Trophoblast cell (in vitro differentiated cells and primary cell): ENCODE data around the gene MYO18B.

Source experiments
- DNase-seq, 2 donors: peaks; one replicate each; pipeline ENCODE4 v3.0.0-alpha.2; 2016
- H2AFZ ChIP-seq: 2 replicates; pipeline ENCODE4 v1.6.1; 2013; ENCODE audit warnings: low read length, moderate library complexity, mild to moderate bottlenecking; ENCODE audit not compliant: insufficient read depth, poor library complexity
- H2AK5ac ChIP-seq: 2 replicates; pipeline ENCODE4 v1.6.1; 2013; ENCODE audit warnings: mild to moderate bottlenecking, low read length
- H2BK120ac ChIP-seq: 2 replicates; pipeline ENCODE4 v1.6.1; 2013; ENCODE audit warnings: low read length, mild to moderate bottlenecking, moderate library complexity; ENCODE audit not compliant: insufficient read depth, poor library complexity
- H2BK12ac ChIP-seq: 2 replicates; pipeline ENCODE4 v1.6.1; 2013; ENCODE audit warnings: mild to moderate bottlenecking, low read length, moderate library complexity
- H2BK5ac ChIP-seq: 2 replicates; pipeline ENCODE4 v1.6.1; 2013; ENCODE audit warnings: low read length, low read depth, moderate library complexity, mild to moderate bottlenecking; ENCODE audit not compliant: poor library complexity
- H3K14ac ChIP-seq: 2 replicates; pipeline ENCODE4 v1.6.1; 2013; ENCODE audit warnings: mild to moderate bottlenecking, low read length
- H3K18ac ChIP-seq: 2 replicates; pipeline ENCODE4 v1.6.1; 2013; ENCODE audit warnings: mild to moderate bottlenecking, low read length
- H3K23ac ChIP-seq: 2 replicates; pipeline ENCODE4 v1.6.1; 2013; ENCODE audit warnings: low read length
- H3K27ac ChIP-seq: 2 replicates; pipeline ENCODE4 v1.5.1; 2013; ENCODE audit warnings: low read depth, mild to moderate bottlenecking, inconsistent platforms, low read length, moderate library complexity
- H3K27me3 ChIP-seq: 2 replicates; pipeline ENCODE4 v1.6.1; 2013; ENCODE audit warnings: inconsistent platforms, mild to moderate bottlenecking, low read length, moderate library complexity; ENCODE audit not compliant: insufficient read depth
- H3K36me3 ChIP-seq, 2 experiments: 1 replicate in 1 of 2; 2 replicates in 1 of 2; pipeline ENCODE4 v1.6.1; 2013; ENCODE audit warnings: low read length in 2 of 2, mild to moderate bottlenecking in 2 of 2, moderate library complexity in 1 of 2; ENCODE audit not compliant: insufficient read depth in 2 of 2, control insufficient read depth in 1 of 2
- H3K4ac ChIP-seq: 2 replicates; pipeline ENCODE4 v1.6.1; 2013; ENCODE audit warnings: low read depth, mild to moderate bottlenecking, low read length, moderate library complexity
- H3K4me1 ChIP-seq, 2 experiments: 1 replicate in 1 of 2; 2 replicates in 1 of 2; pipeline ENCODE4 v1.6.1; 2013; ENCODE audit warnings: low read length in 2 of 2, mild to moderate bottlenecking in 2 of 2, moderate library complexity in 1 of 2; ENCODE audit not compliant: insufficient read depth in 2 of 2, control insufficient read depth in 1 of 2
- H3K4me2 ChIP-seq: 2 replicates; pipeline ENCODE4 v1.6.1; 2013; ENCODE audit warnings: inconsistent platforms, mild to moderate bottlenecking, low read length, moderate library complexity
- H3K4me3 ChIP-seq: 2 replicates; pipeline ENCODE4 v1.5.1; 2013; ENCODE audit warnings: mild to moderate bottlenecking, low read depth, low read length, inconsistent platforms
- H3K79me1 ChIP-seq: one replicate; pipeline ENCODE4 v1.6.1; 2013; ENCODE audit warnings: low read length
- H3K79me2 ChIP-seq: 2 replicates; pipeline ENCODE4 v1.6.1; 2013; ENCODE audit warnings: low read length, mild to moderate bottlenecking; ENCODE audit not compliant: control insufficient read depth, insufficient read depth, poor library complexity
- H3K9ac ChIP-seq: 2 replicates; pipeline ENCODE4 v1.6.1; 2013; ENCODE audit warnings: mild to moderate bottlenecking, low read length
- H3K9me3 ChIP-seq: 2 replicates; pipeline ENCODE4 v1.6.1; 2013; ENCODE audit warnings: low read depth, mild to moderate bottlenecking, control low read depth, inconsistent platforms, low read length; ENCODE audit not compliant: insufficient read depth
- H4K12ac ChIP-seq: 2 replicates; pipeline ENCODE4 v1.6.1; 2013; ENCODE audit warnings: low read depth, mild to moderate bottlenecking, low read length, moderate library complexity
- H4K8ac ChIP-seq: 2 replicates; pipeline ENCODE4 v1.6.1; 2013; ENCODE audit warnings: low read depth, mild to moderate bottlenecking, low read length, moderate library complexity
- H4K91ac ChIP-seq: one replicate; pipeline ENCODE4 v1.6.1; 2013; ENCODE audit warnings: low read depth, mild to moderate bottlenecking, low read length, moderate library complexity
- WGBS: extraction: QIAGEN DNeasy Blood & Tissue Kit; methylation state at CpG from one replicate; pipeline ENCODE4 v1.1.7; 2013; ENCODE audit warnings: missing lambda C conversion rate; ENCODE audit not compliant: insufficient read length, insufficient coverage; ENCODE audit errors: extremely low coverage; 5-methylcytosine and 5-hydroxymethylcytosine counted together

Gene MYO18B

DNA sequence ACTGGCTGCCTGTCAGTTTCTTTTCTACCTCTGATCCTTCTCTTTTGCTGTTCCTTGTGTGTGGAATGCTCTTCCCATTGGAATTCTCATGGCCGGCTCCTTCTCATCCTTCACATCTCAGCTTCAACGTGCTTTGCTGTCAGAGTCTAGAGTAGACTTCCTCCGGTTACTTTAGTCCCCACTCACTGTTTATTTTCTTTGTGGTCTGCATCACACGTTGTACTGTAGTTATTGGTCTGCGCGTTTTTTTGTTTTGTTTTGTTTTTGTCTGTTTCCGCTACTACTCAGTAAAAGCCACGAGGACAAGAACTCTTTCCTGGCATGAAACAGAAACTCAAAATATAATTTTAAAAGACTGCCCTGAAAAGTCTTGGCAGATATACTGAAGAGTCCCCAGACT, 305.9 kb downstream of the MYO18B start:
- H3K14ac ChIP-seq, result no peak overlapping the region
- H3K4me1 ChIP-seq, result no peaks in the 10 kb centered on the region
- no peaks in the 10 kb centered on the region for H3K9me3 ChIP-seq
- H2BK120ac ChIP-seq, result no peak overlapping the region
- no peak overlapping the region for H2BK5ac ChIP-seq
- no peak overlapping the region for H4K12ac ChIP-seq
- H3K4ac ChIP-seq, result no peak overlapping the region
- no peak overlapping the region for H2AFZ ChIP-seq
- no peak overlapping the region for H2BK12ac ChIP-seq
- WGBS, result no CpG with 5 or more reads among the region's 8 CpGs
- no peaks in the 10 kb centered on the region for H3K79me1 ChIP-seq
- no peak overlapping the region for H2AK5ac ChIP-seq
- H3K4me3 ChIP-seq, result no peak overlapping the region
- no peaks in the 10 kb centered on the region for H3K36me3 ChIP-seq
- H3K79me2 ChIP-seq, result no peaks in the 10 kb centered on the region
- no peaks in the 10 kb centered on the region for H3K27me3 ChIP-seq
- H3K18ac ChIP-seq, result no peak overlapping the region
- no peak overlapping the region for H3K23ac ChIP-seq
- no peak overlapping the region for H4K91ac ChIP-seq
- H4K8ac ChIP-seq, result no peak overlapping the region
- H3K4me2 ChIP-seq, result no peak overlapping the region
- H3K27ac ChIP-seq, result no peak overlapping the region
- H3K9ac ChIP-seq, result no peak overlapping the region
- DNase-seq, result no peak

GRCh38 chr22:26050079-26050478, 308.1 kb downstream of the MYO18B start:
- H4K12ac ChIP-seq, result no peak overlapping the region
- H3K27ac ChIP-seq, result no peak overlapping the region
- no peak overlapping the region for H2BK12ac ChIP-seq
- DNase-seq, result no peak
- H3K9me3 ChIP-seq, result no peaks in the 10 kb centered on the region
- H3K9ac ChIP-seq, result no peak overlapping the region
- peaks cover 3% of the 10 kb centered on the region for H3K79me2 ChIP-seq
- no peak overlapping the region for H2BK120ac ChIP-seq
- H2BK5ac ChIP-seq, result no peak overlapping the region
- no peak overlapping the region for H4K91ac ChIP-seq
- no peak overlapping the region for H3K4me2 ChIP-seq
- no peaks in the 10 kb centered on the region for H3K4me1 ChIP-seq
- WGBS, result no CpG with 5 or more reads among the region's 7 CpGs
- H3K4ac ChIP-seq, result no peak overlapping the region
- H3K4me3 ChIP-seq, result no peak overlapping the region
- H2AFZ ChIP-seq, result no peak overlapping the region
- H4K8ac ChIP-seq, result no peak overlapping the region
- no peak overlapping the region for H3K14ac ChIP-seq
- H3K27me3 ChIP-seq, result no peaks in the 10 kb centered on the region
- H3K18ac ChIP-seq, result no peak overlapping the region
- no peaks in the 10 kb centered on the region for H3K36me3 ChIP-seq
- no peak overlapping the region for H2AK5ac ChIP-seq
- no peaks in the 10 kb centered on the region for H3K79me1 ChIP-seq
- no peak overlapping the region for H3K23ac ChIP-seq

DNA sequence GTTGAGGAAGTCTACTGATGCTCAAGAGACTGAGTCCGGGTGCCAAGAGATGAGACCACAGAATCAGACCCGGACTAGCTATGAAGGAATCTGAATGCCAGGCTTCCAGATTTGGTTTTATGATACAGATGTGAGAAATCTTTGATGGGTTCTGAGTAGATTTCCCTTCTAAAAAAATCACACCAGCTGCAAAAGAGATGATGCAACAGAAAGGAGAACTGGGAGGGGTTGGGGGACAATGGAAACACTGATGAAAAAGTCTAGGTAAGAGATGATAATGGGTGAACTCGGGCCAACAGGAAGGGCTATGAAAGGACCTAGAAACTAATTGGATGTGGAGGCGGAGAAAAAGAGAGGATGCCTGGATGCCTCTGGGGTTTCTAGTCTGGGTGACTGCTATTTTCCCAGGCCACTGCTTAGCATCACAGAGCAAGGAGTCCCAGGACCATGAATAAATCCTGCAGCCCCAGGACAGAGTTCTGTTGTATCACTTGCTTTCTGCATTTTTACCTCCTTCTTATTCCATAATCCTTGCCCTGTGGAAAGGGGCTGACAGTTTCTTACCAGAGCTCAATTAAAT, 311.8 kb downstream of the MYO18B start:
- Histone ChIP-seq H3K4me3 (no peak overlapping the region), H3K4me1 (no peaks in the 10 kb centered on the region), H2BK5ac (no peak overlapping the region), H3K9ac (no peak overlapping the region), H2AFZ (no peak overlapping the region), H3K27ac (no peak overlapping the region), H2AK5ac (no peak overlapping the region), H3K27me3 (no peaks in the 10 kb centered on the region), H2BK12ac (no peak overlapping the region), H4K8ac (no peak overlapping the region), H3K9me3 (no peaks in the 10 kb centered on the region), H3K79me1 (no peaks in the 10 kb centered on the region), H3K23ac (no peak overlapping the region), H3K18ac (no peak overlapping the region), H3K36me3 (no peaks in the 10 kb centered on the region), H3K4ac (no peak overlapping the region), H3K79me2 (peaks cover 3% of the 10 kb centered on the region), H3K14ac (no peak overlapping the region), H3K4me2 (no peak overlapping the region), H4K91ac (no peak overlapping the region), H4K12ac (no peak overlapping the region), H2BK120ac (no peak overlapping the region)
- no CpG with 5 or more reads among the region's 4 CpGs for WGBS
- no peak for DNase-seq

DNA sequence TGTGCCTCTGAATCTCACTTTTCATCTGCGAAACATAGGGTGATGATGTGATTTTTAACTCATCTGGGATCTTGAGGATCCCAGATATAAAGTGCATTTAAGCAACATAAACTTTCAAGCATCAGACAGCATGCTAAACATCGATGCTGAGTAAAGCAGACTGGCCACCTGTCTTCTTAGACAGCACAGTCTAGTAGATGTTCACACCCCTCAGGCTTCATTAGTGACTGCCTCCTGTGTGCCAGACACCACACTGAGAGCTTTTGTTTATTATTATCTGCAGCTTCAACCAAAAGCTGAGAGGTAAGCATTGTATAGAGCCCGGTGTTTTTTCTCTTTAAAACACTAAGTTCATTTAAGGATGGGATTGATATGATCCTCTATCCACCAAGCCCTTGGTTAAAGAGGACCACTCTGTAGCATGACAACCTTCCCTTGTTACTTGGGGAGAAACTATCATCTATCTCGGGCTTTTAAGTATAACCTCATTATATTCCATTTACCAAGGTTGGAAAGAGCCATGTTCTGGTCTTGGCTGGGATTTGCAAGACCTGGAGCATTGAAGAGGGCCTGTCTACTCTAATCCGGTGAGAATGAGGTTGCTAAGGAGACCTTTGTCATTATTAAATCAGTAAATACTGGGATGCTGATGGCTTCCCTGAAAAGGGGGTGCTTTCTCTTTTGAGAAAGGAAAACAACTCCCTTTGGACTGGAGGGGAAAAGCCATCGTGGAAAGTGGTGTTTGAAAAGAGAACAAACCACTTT, 313.0 kb downstream of the MYO18B start:
- Histone ChIP-seq H3K4ac (no peak overlapping the region), H2BK5ac (no peak overlapping the region), H3K79me2 (peaks cover 3% of the 10 kb centered on the region), H3K27ac (no peak overlapping the region), H3K23ac (no peak overlapping the region), H3K27me3 (no peaks in the 10 kb centered on the region), H3K14ac (no peak overlapping the region), H3K4me3 (no peak overlapping the region), H2BK120ac (no peak overlapping the region), H3K9ac (no peak overlapping the region), H3K36me3 (no peaks in the 10 kb centered on the region), H2AFZ (no peak overlapping the region), H3K9me3 (no peaks in the 10 kb centered on the region), H3K4me2 (no peak overlapping the region), H4K12ac (no peak overlapping the region), H2AK5ac (no peak overlapping the region), H2BK12ac (no peak overlapping the region), H3K18ac (no peak overlapping the region), H4K91ac (no peak overlapping the region), H4K8ac (no peak overlapping the region), H3K4me1 (no peaks in the 10 kb centered on the region), H3K79me1 (no peaks in the 10 kb centered on the region)
- no CpG with 5 or more reads among the region's 6 CpGs for WGBS
- no peak for DNase-seq
